Stimulated activated CD8-positive, alpha-beta memory T cell treated with anti-CD3 and anti-CD28 coated beads, Interleukin-4, amount 100 ng/mL, for 1 hour (primary cell): ENCODE data around the gene CD164L2.
A peak's percentile ranks its signal among the peaks of the same experiment; 100 is the strongest.
"Not testable (repeated sequence)": the region's sequence is repeated elsewhere in the genome, so short reads cannot be mapped to it uniquely, and the experiment has no call there.

Experiments used
- DNase-seq, 2 donors: peaks; one replicate each; pipeline ENCODE4 v3.0.0-alpha.2; 2020; ENCODE audit warnings: low read depth in 2 of 2, low spot score in 1 of 2

Gene CD164L2

GRCh38 chr1:27405598-27406361, 22.6 kb upstream of the CD164L2 start:
- not testable (repeated sequence) for DNase-seq

DNA sequence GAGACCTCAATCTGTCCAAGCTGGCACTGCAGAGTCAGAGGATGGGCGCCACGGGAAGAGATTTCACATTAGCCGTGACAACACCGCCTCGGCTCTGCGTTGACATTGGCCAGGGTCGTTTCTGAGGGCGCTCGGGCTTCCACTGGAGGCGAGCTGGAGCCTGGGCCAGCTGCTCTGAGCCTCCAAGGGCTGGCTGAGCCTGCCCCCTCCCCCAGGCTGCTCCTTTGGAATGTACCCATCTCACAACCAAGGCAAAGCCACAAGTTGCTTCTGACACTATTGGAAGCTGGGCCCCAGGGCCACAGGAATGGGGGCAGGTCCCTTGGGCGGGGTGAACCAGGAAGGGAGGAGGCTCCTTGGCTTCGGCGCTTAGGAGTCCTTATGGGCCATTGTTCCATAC, 21.9 kb upstream of the CD164L2 start:
- DNase-seq: no peak

DNA sequence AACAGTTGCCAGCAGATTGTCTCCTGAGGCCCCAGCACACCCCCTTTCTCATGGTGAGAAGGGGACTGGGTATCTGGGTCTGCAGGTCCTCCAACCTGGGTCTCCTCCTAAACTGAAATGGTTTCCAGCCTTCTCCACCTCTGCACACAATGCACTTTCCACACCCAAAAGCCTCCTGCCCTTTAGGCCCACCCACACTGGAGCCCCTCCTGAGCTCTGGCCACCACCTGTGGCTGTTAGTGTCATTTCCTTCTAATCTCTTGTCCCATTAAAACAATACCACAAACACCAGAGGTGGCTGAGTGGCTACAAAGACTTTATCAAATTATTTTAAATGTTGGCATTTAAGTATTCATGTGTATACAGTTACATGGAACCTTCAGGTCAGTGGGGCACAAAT, 20.8 kb upstream of the CD164L2 start:
- no peak for DNase-seq

GRCh38 chr1:27403065-27403726, 20.1 kb upstream of the CD164L2 start:
- DNase-seq: no peak

GRCh38 chr1:27402349-27402754, 19.2 kb upstream of the CD164L2 start:
- DNase-seq: no peak

- DNase-seq: no peak
These were observed 17.8 kb upstream of the CD164L2 start for GRCh38 chr1:27400963-27401341.

DNA sequence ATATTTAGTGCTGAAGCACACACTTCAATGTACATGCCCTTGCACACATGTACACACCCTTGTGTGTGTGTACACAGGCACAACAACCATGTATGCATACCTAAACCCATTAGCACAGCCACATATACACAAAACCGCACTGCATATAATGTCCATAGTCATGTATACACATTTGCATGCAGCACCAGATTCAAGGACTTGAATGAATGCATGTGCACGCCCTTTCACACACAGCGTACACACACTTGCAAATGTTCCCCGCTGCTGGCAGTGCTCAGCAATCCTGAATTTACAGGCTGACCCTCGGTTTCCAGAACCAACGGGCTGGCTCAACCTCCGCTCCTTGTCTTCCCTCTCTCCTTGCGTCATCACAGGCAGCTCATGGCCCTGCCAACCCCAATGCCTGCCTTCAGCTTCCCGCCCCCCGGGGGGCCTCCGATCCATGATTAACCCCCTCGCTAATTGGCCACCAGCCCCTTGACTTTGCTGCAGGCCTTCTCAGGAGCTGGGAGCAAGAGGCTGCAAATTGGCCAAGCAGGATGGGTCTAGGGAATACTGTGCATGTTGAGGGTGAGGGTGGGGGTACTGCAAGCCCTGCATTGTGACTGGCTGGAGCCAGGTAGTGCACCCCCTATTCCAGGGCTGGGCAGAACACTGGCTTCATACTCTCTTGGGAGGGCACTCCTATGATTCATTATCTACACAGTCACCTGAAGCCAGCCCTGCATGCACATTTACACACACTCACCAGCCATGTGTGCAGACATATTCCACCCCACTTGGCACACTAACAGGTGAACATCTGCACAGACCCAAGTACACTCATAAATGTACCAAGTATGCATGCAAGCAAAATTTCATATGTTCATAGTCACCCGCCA, 17.2 kb upstream of the CD164L2 start:
- DNase-seq: no peak

DNA sequence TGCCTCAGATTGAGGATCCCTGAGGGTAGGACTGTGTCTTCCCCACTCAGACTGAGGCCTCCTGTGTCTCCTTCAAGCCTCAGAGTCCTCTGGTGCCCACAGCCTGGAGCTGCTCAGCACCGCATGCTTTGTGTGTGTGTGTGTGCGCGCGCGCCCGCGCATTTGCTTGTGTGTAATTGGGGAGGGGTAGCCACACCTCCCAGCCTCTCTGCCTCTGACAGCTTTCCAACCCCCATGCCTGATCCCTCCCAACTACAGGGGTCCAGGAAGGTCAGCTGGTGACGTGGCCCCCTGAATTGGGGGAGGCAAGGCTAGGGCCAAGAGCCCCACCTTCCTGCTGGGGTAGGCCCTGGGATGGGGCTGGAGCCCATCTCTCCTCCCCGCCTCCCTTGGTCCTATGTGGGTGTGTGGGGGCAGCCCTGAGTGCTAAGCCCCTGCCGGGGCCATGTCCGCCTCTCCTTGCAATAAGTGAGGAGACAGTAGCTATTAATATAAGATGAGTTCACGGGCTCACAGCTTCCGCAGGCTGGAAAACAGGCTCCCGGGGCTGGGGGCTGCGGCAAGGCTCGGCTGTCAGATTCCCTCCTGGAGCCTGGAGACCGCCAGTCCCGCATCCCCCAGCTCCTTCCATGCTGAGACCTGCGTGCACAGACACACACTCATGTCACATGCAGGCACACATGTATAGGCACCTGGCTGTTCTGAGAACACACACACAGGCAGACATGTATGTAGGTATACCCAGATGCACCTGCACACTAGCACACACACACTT, 16.3 kb upstream of the CD164L2 start:
- DNase-seq: no peak

GRCh38 chr1:27398405-27399149, 15.4 kb upstream of the CD164L2 start:
- no peak for DNase-seq

DNA sequence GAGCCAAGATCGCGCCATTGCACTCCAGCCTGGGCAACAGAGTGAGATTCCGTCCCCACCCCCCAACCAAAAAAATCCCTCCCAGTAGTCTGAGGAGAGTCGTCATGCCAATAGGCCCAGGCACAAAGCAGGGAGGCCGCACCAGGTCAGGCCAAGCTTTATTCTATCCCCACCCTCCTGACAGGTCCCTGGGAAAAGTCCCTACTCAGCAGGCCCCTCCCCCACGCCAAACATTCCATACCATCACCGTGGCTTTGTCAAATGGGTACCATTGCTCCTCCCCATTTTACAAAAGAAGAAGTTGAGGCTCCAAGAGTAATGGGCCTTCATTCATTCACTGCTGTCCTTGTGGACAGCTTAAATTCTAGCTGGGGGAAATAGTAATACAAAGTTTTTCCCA, 14.6 kb upstream of the CD164L2 start:
- DNase-seq: no peak

DNA sequence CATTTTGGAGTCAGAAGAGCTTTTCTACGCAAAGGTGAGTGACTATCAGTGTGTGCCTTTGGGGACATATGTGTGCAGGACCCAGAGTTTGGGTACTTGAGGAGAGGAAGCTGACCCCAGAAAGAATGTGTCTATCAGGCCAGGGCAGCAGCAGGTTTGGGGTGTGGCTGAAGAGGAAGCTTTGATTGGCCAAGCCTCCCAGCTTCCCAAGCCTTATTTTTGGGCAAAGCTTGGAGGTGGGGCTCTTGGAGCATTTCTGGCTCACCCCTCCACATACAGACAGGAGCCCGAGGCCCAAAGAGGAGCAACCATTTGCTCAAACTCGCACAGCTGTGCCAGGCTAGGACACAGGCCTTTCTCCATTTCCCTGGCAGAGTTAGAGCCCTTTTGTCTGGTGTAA, 14.0 kb upstream of the CD164L2 start:
- no peak for DNase-seq

DNA sequence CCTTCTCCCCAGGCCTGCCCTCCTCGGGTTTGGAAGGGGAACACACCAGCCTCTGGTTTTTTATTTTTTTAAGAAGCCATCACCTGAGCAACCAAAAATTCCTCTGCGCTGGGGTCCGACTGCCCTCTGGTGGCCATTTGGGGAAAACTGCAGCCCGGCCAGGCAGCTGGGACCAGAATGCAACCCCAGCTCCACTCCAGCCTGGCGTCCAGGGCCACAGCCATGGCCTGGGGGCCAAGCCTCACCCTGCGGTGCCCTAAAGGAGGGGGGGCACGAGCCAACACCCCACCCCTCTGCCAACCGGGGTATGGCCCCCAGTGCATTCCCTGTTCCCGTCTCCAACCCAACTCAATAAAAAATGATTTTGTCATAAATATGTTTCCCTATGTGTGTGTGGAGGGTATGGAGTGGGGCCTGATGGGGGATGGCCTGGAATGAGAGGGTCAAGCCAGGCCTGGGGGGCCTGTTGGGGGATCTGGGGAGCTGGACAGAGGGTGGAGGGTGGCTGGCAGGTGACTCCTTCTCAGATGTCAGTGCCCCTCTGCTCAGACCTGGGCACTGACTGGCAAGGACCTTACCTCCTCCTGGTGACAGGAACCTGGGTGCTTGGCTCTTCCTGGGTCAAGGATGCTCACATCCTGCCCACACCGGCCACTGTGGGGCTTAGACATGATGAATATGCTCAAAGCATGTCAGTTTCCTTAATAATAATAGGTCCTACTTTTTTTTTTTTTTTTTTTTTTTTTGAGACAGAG, 12.5 kb upstream of the CD164L2 start:
- DNase-seq: peak; percentile 41 to 62

GRCh38 chr1:27394925-27395324, 11.8 kb upstream of the CD164L2 start:
- no peak for DNase-seq

DNA sequence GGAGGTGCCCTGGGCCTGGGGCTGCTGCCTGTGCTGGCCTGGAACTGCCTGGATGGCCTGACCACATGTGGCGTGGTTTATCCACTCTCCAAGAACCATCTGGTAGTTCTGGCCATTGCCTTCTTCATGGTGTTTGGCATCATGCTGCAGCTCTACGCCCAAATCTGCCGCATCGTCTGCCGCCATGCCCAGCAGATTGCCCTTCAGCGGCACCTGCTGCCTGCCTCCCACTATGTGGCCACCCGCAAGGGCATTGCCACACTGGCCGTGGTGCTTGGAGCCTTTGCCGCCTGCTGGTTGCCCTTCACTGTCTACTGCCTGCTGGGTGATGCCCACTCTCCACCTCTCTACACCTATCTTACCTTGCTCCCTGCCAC, 11.1 kb upstream of the CD164L2 start:
- DNase-seq: no peak

DNA sequence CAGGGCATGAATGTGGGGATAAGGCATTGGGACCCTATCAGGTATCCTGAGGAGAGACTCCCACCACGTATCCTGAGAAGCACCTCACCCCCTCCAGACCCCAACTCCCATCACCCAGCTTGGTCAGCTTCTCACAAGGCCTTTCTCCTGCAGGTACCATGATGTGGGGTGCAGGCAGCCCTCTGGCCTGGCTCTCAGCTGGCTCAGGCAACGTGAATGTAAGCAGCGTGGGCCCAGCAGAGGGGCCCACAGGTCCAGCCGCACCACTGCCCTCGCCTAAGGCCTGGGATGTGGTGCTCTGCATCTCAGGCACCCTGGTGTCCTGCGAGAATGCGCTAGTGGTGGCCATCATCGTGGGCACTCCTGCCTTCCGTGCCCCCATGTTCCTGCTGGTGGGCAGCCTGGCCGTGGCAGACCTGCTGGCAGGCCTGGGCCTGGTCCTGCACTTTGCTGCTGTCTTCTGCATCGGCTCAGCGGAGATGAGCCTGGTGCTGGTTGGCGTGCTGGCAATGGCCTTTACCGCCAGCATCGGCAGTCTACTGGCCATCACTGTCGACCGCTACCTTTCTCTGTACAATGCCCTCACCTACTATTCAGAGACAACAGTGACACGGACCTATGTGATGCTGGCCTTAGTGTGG, 10.6 kb upstream of the CD164L2 start:
- no peak for DNase-seq

DNA sequence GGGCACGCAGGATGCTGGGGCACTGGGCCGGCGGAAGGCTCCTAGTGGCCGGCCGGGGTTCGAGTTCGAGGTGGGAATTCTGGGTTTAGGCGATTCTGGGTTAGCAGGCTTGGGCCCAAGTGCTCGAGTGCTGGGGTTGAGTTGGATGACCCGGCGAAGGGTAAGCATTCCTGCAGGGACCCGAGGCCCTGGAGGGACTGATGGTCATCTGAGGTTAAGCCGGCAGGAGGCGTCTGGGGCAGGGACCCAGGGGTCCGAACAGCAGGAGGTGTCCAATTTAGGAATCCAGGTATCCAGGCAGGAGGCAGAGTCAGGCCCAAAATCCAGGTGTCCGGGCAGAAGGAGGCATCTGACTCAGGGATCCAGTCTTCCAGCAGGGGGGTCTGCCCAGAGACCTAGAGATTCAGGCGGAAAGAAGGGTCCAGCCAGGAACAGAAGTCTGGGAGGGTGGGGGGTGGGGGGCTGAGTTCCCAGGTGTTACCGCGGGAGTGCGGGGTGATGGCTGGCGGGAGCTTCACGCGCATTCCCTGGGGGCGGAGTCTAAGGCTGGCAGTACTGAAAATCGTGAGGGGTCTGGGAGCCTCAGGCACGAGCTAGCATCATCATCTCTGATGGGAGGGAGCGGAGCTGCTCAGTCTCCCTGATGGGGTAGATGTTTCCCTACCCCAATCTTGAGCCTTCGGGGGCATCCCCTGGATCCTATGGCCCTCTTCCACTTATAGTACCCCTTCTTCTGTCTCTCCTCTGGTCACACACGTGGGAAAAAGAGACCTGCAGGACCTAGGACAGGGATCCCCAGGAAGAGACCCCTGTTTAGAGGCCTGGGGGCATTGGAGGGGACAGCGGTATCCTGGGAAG, 9.9 kb upstream of the CD164L2 start:
- DNase-seq: no peak

DNA sequence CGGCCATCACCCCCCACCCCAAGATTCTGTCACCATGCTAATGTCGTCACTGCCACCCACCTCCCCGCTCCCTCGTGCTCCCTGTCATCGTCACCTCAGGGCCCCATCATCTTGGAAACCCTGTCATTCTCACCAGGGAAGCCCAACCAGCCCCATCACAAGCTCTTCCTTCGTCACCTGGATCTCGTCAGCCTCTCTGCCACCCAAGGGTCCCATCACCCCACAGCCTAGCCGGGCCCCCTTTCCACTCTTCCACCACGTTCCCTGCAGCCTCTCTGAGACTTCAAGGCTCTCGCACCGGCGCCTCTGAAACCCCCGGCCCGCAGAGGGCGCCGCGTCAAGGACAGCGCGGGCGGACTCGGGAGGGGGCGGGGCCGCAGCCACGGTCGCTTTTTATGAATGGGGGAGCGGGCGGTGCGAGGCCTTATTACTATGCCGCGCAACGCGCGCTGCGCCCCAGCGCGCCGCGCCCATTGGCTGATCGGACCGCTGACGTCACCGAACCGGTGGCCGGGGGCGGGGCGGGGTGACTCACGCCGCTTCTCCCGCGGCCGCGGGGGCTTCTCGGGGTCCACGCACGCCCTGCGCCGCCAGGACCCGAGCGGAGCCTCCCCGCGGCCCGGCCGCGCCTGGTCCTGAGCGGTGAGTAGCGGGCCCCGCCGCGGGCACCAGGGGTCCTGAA, 9.1 kb upstream of the CD164L2 start, which contains the start of gene GPR3:
TSS of gene GPR3 (plus strand) at position 527 of the 682 bp plus-strand sequence. CDS start 1,177 bp downstream, outside the sequence.
- peak; percentile 75 to 86 for DNase-seq
